ENCODE results near the gene SYNCRIP. TPM values are rescaled to one million over a fixed set of nuclear protein-coding genes. Genes with fewer than 3 reads are reported as not detected.

Gene SYNCRIP
- total and polyA plus RNA-seq, 2 of the 13 experiments (the other 11 are each of a cell fraction or from before 2014, with no cell fraction given), result 8.1 to 112 TPM

GRCh38 chr6:85674604-85675003 is 31.9 kb upstream of the SYNCRIP start (continued):
- TF ChIP-seq DDIT3 (CRISPR knock-in tag; IDR thresholded peaks at IDR 0.05) (no peak), ZNF549 (CRISPR knock-in tag; IDR thresholded peaks at IDR 0.05) (no peak), POLR2A (IDR thresholded peaks at IDR 0.05; ENCODE audit: insufficient read depth in 1 of 2, low read depth in 2 of 2, low read length in 2 of 2) (peak; percentile 38 to 39; a peak in 2 of 4 replicates), SOX13 (IDR thresholded peaks at IDR 0.05) (no peak), SOX13 (CRISPR knock-in tag; conservative IDR thresholded peaks at IDR 0.05 in 1 of 2, IDR thresholded peaks at IDR 0.05 in 1 of 2) (no peak)

GRCh38 chr6:85673198-85674139 is 30.8 kb upstream of the SYNCRIP start:
- in situ Hi-C loops (cut with HindIII; ENCODE audit: extremely low pct_ligation_motif_present, low pct_unique_long_range_greater_than_20kb), result no loop called here
- H3K27ac ChIP-seq (ENCODE audit: extremely low read length, insufficient read depth, low read length), result no peak overlapping the region
- peaks cover 39% of the 10 kb centered on the region for H4K20me1 ChIP-seq (ENCODE audit: insufficient read depth, low read length)
- 73% methylated on average over 4 of the region's 4 CpGs for WGBS (ENCODE audit: low lambda C conversion rate)
- H3K4me1 ChIP-seq (ENCODE audit: insufficient read depth, low read length), result peaks cover 33% of the 10 kb centered on the region
- H3K27me3 ChIP-seq (ENCODE audit: control insufficient read depth in 1 of 2, insufficient read depth in 2 of 2, low read length in 2 of 2), result no peaks in the 10 kb centered on the region; a peak in 1 of 5 replicates
- no peak overlapping the region for H3K4me2 ChIP-seq (ENCODE audit: low read depth, low read length)
- no peak for FAIRE-seq
- POLR2A ChIA-PET, result interaction anchor here (1.0 to 2.4 kb wide), 3 partner anchors 14 to 30 kb away, joined by 3 to 18 read pairs (median 3); partner anchors contain the start of gene SYNCRIP
- H3K4me3 ChIP-seq (replicated peaks in 1 of 3; ENCODE audit: insufficient read depth in 1 of 3, low read depth in 2 of 3, low read length in 3 of 3), result no peak overlapping the region
- no peak for DNase-seq (ENCODE audit: low spot score)
- peaks cover 35% of the 10 kb centered on the region for H3K79me2 ChIP-seq (ENCODE audit: insufficient read depth, low read length)
- BruUV-seq (replicated peaks), result no TSS peak
- ATAC-seq, result peak; percentile 3
- H3K9me3 ChIP-seq (ENCODE audit: low read length), result no peaks in the 10 kb centered on the region
- H2AFZ ChIP-seq (ENCODE audit: low read length), result no peak overlapping the region
- intact Hi-C loops (cut with micrococcal nuclease; ENCODE audit: unreplicated experiment), result loop anchor here (10.0 kb wide), 1 partner anchor 191 kb away; no protein-coding TSS in a partner anchor
- H3K36me3 ChIP-seq (replicated peaks in 1 of 2; ENCODE audit: control insufficient read depth in 1 of 2, insufficient read depth in 2 of 2, low read length in 2 of 2), result peaks cover 0 to 4% of the 10 kb centered on the region in 2 experiments; a peak in 1 of 5 replicates
- CTCF ChIA-PET (ENCODE audit: low intra/inter-chr PET ratio, low total read pairs), result no interaction called here
- no peak overlapping the region for H3K9ac ChIP-seq (ENCODE audit: insufficient read depth, low read depth, low read length)
- TF ChIP-seq PREB (CRISPR knock-in tag; IDR thresholded peaks at IDR 0.05) (no peak), GATAD1 (CRISPR knock-in tag; IDR thresholded peaks at IDR 0.05) (no peak), YEATS4 (CRISPR knock-in tag; IDR thresholded peaks at IDR 0.05; ENCODE audit: borderline replicate concordance) (no peak), PCBP1 (IDR thresholded peaks at IDR 0.05; ENCODE audit: borderline replicate concordance, low read depth, low read length) (no peak), GFI1 (CRISPR knock-in tag; IDR thresholded peaks at IDR 0.05; ENCODE audit: borderline replicate concordance) (0 out of 2 replicates have a peak, but pooled peaks have one; percentile 30), CCAR2 (optimal IDR thresholded peaks at IDR 0.05; ENCODE audit: low read depth, low read length) (no peak), LRRFIP1 (CRISPR knock-in tag; conservative IDR thresholded peaks at IDR 0.05) (no peak), ZSCAN5A (CRISPR knock-in tag; IDR thresholded peaks at IDR 0.05; ENCODE audit: borderline replicate concordance) (no peak), ZNF251 (CRISPR knock-in tag; IDR thresholded peaks at IDR 0.05) (no peak)

Measured in HepG2 (cell line).